Sciatic nerve (tissue), 2 donors: ENCODE results near the gene FBXL4. TPM values are rescaled to one million over a fixed set of nuclear protein-coding genes. Genes with fewer than 3 reads are reported as not detected.

Experiments used
- ATAC-seq: fragments of 200-7000 bp; cut with Tn5 transposase; one replicate; pipeline ENCODE4 v1.9.1; 2020; ENCODE audit warnings: mild to moderate bottlenecking, moderate library complexity
- DNase-seq: peaks from one replicate; pipeline ENCODE4 v3.0.0-alpha.2; 2020; ENCODE audit warnings: low spot score
- intact Hi-C: fragments of 100-400 bp; cut with DNase I; formaldehyde crosslinking; loops from one replicate; pipeline ENCODE4 v1.14.2; 2022
- total RNA-seq: library from RNA; stranded (reverse); fragmentation: NEBNext Ultra II Directional; extraction: Animal tissue kit (Norgen Biotek cat#: 25700); gene quantifications from one replicate; pipeline ENCODE4 v1.2.1, GENCODE V29; 2021
- donor health status: DM: no; HTN: no; CAD: no.
- donor health status: DM: no; HTN: no; CAD: no.

Gene FBXL4
- total RNA-seq, 1 donor from 2014 or later = 40.7 TPM

DNA sequence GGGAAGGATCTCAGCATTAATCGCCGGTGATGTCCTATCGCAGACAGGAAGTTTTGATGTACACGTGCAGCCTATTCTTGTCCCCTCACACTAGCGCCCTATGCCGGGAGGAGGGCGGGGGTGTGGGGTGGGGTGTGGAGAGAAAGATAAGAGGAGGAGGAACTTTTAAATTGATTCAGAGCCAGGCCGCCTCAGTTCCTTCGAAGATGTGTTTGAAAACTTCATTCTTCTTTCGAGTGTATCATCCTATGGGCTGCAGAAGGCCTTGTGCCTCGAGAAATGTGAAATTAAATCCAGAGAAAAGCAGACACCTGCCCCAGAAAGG is 115.8 kb downstream of the FBXL4 start:
- ATAC-seq = no peak
- intact Hi-C loops = no loop called here
- no peak for DNase-seq

DNA sequence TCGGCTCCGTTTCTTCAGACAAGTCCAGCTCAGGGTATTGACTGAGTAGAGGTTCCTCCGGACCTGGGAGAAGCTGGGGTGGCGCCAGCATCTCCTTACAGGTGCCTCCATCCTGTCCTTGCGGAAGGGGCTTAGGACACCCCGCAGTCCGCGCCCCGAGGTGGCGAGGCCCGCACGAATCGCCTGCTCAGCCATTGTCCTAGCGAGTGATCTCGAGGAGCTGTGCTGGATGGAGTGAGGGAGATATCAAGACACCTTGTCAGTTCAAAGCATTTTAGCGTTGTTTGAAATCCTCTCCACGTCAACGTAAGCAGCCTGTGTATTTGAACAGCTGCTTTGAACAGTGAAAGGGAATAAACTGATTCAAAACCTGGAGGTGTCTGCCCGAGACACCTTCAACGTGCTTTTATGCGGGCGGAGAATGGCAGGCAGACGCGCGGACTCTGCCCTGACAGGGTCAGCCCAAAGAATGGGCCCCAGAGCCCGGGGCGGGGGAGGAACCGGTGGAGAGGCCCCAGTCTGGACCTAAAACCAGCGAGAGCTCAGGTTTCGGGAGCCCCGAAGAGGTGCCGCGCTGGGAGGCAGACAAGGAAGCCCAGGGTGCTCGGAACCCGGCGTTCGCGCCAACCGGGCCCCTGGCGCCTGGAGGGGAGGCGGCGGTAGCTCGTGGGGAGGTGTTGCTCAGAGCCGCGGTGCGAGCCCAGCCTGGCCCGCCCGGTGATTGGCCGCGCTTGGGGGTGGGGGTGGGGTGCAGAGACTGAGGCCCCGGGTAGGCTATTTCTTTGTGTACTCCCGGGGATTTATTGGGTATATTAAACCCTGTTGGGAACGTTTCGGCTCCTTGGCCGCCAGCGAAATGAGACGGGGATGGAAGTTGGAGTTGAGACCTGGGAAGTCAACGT is 116.4 kb downstream of the FBXL4 start:
- DNase-seq (no peak), ATAC-seq (no peak)
- intact Hi-C loops = no loop called here

GRCh38 chr6:98830146-98830545 is 117.6 kb downstream of the FBXL4 start:
- intact Hi-C loops = no loop called here
- DNase-seq (no peak), ATAC-seq (no peak)

DNA sequence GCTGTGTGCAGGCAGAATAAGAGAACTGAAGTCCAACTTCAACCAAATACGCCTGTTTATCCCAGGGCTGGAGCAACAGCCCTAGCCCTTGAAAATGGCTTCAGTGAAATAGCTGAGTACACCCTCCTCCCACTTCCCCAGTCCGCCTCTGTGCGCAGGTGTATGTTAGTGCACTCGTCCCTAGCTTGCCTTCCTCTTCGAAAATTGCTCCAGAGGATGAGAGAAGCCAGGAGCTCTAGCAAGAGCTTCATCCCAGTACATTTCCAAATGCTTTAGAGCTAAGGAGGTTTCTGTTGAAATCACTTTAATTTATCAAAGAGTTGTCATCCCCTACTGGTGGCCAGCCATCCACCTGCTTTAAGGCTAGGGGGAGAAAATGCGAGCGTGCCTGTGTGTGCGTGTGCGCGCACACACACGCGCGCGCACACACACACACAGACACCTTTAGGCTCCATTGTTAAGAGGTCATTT is 118.8 kb downstream of the FBXL4 start:
- intact Hi-C loops = no loop called here
- DNase-seq (no peak), ATAC-seq (no peak)

DNA sequence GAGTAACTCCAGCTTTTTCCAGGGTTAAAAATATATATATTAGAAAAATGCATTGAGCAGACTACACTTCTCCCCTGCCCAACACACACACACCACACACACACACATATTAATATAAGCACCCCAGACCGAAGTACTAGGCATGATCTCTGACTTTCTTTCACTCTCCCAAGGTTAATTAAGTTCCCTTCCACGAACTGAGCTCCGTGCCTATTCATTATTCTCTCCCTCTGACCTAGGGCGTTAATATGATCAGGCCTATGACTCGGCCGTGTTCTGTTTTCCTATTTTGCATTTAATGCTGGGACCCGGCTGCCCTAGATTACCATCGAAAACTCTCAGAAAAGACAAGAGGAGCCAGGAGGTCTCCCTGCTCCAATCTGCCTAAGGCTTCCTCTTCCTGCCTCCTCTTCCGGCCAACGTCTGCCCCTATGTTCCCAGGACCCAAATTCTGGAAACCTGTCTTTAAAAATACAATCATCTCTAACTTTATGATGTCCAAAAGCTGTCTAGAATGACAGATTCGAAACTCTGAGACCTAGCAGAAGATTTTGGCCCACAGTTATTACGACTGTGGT is 119.4 kb downstream of the FBXL4 start:
- intact Hi-C loops = no loop called here
- DNase-seq (no peak), ATAC-seq (no peak)

GRCh38 chr6:98827295-98828159 is 120.2 kb downstream of the FBXL4 start:
- no peak for ATAC-seq
- DNase-seq = no peak
- intact Hi-C loops = no loop called here

DNA sequence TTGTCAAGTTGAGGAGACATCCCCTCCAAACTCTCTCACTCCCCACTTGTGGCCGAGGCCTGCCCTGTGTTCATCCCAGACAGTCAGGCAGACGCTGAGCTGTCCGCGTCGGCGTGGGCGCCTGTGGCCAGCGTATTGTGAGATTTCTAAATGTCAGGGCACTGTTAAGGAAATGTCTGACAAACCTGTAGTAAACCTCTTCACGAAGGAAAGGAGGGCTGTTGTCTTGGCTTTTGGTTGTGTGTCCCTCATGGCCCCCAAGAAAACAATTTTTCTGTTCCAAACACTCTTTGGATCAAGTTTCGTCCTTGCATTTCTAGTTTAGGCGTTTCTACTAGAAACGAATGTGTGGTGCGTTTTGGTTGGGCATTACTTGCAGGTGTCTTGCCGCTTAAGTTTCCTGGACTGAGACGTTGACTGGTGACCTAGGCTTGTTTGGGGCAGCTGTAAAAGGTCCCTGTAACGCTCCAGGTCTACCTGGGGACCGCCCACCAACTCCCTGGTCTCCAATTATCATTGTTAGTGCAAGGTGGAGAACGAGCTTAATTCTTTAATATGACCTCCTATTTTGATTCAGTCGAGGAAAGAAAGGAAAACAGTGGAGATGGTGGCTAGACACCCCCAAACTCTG is 122.0 kb downstream of the FBXL4 start:
- DNase-seq (no peak), ATAC-seq (no peak)
- intact Hi-C loops = no loop called here

GRCh38 chr6:98824902-98825599 is 122.7 kb downstream of the FBXL4 start:
- intact Hi-C loops = no loop called here
- DNase-seq = no peak
- no peak for ATAC-seq

GRCh38 chr6:98824162-98824901 is 123.4 kb downstream of the FBXL4 start:
- DNase-seq (no peak), ATAC-seq (no peak)
- intact Hi-C loops = no loop called here

- no peak for ATAC-seq
Measured at GRCh38 chr6:98823428-98824161, 124.2 kb downstream of the FBXL4 start.

DNA sequence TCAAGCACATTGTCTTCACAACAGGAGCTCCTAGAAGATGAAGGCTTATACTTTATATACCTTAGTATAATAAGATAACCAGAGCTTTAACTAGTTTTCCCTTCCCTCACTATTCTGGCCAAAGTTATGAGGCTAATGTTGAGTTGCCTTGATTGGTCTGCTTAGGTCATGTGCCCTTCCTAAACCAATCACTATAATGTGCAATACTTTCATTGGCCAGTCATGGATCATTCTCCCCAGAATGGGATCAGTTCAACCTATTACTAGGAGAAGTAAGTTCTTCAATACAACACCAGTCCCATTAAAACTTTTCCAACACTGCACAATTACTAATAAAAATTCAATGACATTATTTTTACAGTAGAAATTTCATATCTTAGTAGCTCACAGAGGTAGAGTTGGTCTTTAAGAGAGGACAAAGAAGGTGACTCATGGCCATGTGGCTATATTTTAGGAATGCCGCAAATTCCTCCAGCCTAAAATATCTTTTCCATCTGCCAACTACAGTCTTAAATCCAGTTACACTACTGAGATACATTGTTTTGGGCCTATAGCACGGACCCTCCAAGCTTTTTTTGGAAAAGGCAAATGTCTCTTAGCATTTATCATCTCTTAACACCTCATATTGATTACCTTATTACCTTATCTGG is 125.9 kb downstream of the FBXL4 start:
- intact Hi-C loops = no loop called here
- ATAC-seq (no peak), DNase-seq (no peak)

More at GRCh38 chr6:98823428-98824161, 124.2 kb downstream of the FBXL4 start:
- intact Hi-C loops = no loop called here
- no peak for DNase-seq

Other genes starting within 250 kb of the FBXL4 start
- gene POU3F2, start 113.4 kb downstream of the FBXL4 start, total RNA-seq = 9.2 TPM